CD4-positive, alpha-beta memory T cell (primary cell): ENCODE data around the gene MOGAT3. TPM values are rescaled to one million over a fixed set of nuclear protein-coding genes. Genes with fewer than 3 reads are reported as not detected.

Experiments
- CTCF ChIA-PET: fragments of 350-600 bp; sonication (Branson Sonifier 250); formaldehyde crosslinking; loops from one replicate; lab custom pipeline; 2021; ENCODE audit warnings: inconsistent platforms; ENCODE audit not compliant: partially characterized antibody; lab: Charles Lee
- POLR2A ChIA-PET: fragments of 350-600 bp; sonication (Branson Sonifier 250); formaldehyde crosslinking; loops from one replicate; lab custom pipeline; 2021; ENCODE audit not compliant: partially characterized antibody; lab: Charles Lee
- DNase-seq, 5 donors: peaks; one replicate each; pipeline versions ENCODE4 v3.0.0 to v3.0.0-alpha.2; 2020 to 2022; ENCODE audit warnings: mixed read lengths in 1 of 5
- H3K27ac ChIP-seq: one replicate; pipeline ENCODE4 v1.7.0; 2013; ENCODE audit warnings: low read depth, low read length
- H3K27me3 ChIP-seq: 2 replicates; pipeline ENCODE4 v1.7.0; 2013; ENCODE audit warnings: mild to moderate bottlenecking, low read length, moderate library complexity; ENCODE audit not compliant: insufficient read depth
- H3K36me3 ChIP-seq: 2 replicates; pipeline ENCODE4 v1.7.0; 2013; ENCODE audit warnings: mild to moderate bottlenecking, low read length, moderate library complexity; ENCODE audit not compliant: insufficient read depth
- H3K4me1 ChIP-seq: 2 replicates; pipeline ENCODE4 v1.7.0; 2013; ENCODE audit warnings: mild to moderate bottlenecking, low read length, moderate library complexity; ENCODE audit not compliant: insufficient read depth
- H3K4me3 ChIP-seq, 2 donors: one replicate each; pipeline ENCODE4 v1.7.0; 2013; ENCODE audit warnings: low read length in 2 of 2, mild to moderate bottlenecking in 1 of 2
- H3K9me3 ChIP-seq, 2 donors: one replicate each; pipeline ENCODE4 v1.7.0; 2013; ENCODE audit warnings: low read length in 2 of 2, control low read depth in 1 of 2; ENCODE audit not compliant: control insufficient read depth in 1 of 2
- H3K27ac Mint-ChIP-seq, 7 donors: one replicate each; pipeline ENCODE4 v1.8.0; 2020 to 2021; ENCODE audit warnings: mixed read lengths in 7 of 7, mild to moderate bottlenecking in 6 of 7, inconsistent platforms in 3 of 7, moderate library complexity in 3 of 7
- H3K27me3 Mint-ChIP-seq, 2 donors: one replicate each; pipeline ENCODE4 v1.8.0; 2020 to 2021; ENCODE audit warnings: mixed read lengths in 2 of 2
- H3K36me3 Mint-ChIP-seq, 2 donors: one replicate each; pipeline ENCODE4 v1.8.0; 2020 to 2021; ENCODE audit warnings: mixed read lengths in 2 of 2, inconsistent platforms in 1 of 2, mild to moderate bottlenecking in 1 of 2
- H3K4me1 Mint-ChIP-seq, 4 donors: one replicate each; pipeline ENCODE4 v1.8.0; 2020 to 2021; ENCODE audit warnings: mixed read lengths in 4 of 4, mild to moderate bottlenecking in 1 of 4
- H3K4me3 Mint-ChIP-seq, 8 donors: one replicate each; pipeline ENCODE4 v1.8.0; 2020 to 2021; ENCODE audit warnings: mixed read lengths in 8 of 8, mild to moderate bottlenecking in 7 of 8, moderate library complexity in 6 of 8, inconsistent platforms in 3 of 8
- H3K9me3 Mint-ChIP-seq, 8 donors: one replicate each; pipeline ENCODE4 v1.8.0; 2020 to 2021; ENCODE audit warnings: mixed read lengths in 8 of 8, mild to moderate bottlenecking in 5 of 8, inconsistent platforms in 3 of 8, moderate library complexity in 1 of 8
- intact Hi-C: fragments of 100-400 bp; cut with micrococcal nuclease; formaldehyde crosslinking; loops from one replicate; pipeline ENCODE4 v1.15.1; 2023
- polyA plus RNA-seq, 2 donors: library from polyadenylated mRNA; unstranded; fragments of 300-500 nt; fragmentation: Illumina TruSeq; gene quantifications; one replicate each; pipeline ENCODE4 v1.2.3, GENCODE V29; 2021
- total RNA-seq, 2 experiments: library from RNA; stranded (reverse); gene quantifications; one replicate each; pipeline ENCODE4 v1.2.3, GENCODE V29; 2021

MOGAT3 gene
- total and polyA plus RNA-seq, 4 experiments from 2014 or later, result not detected

DNA sequence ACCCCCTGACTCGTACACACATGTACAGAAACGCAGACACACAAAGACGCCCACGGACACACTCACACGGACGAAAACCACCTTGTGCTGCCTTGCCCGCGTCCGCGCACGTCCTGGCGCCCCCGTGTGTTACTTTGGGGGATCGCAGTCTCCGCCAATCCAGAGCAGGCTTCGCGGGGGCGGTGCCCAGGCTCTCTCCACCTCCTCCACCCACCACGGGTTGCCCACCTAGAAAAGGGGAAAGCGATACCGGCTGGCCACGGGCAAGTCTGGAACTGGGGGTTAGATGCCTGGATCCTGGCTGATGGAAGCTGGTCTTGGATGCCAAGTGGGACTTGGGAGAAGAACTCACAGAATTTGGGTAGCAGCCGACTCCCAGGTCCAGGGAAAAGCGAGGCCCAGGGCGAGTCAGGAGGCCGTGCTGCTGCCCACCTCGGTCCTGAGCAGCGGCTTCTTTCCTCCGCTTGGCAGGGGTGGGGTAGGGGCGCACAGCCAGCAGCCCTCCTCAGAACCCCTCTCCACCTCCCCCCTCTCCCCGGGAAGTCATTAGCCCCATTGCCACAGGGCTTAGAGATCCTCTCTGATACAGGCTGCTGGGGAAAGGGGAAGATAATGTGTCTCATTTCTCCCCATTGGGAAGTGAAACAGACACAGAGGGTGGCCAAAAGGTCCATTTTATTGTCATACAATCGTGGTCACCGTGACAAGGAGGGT lies 30.8 kb downstream of the MOGAT3 start:
- Histone ChIP-seq H3K4me3 (no peak overlapping the region), H3K27me3 (peaks cover 88% of the 10 kb centered on the region), H3K27ac (no peak overlapping the region), H3K4me1 (peaks cover 75% of the 10 kb centered on the region), H3K9me3 (no peaks in the 10 kb centered on the region), H3K36me3 (no peaks in the 10 kb centered on the region)
- CTCF ChIA-PET, result interaction anchor here (0.8 to 3.0 kb wide), 9 partner anchors 12 to 113 kb away, joined by 3 to 44 read pairs (median 6); partner anchors contain the start of gene AP1S1
- peak overlapping the region in 5 of 7 donors; percentile 7 to 77 (median 36) for H3K27ac Mint-ChIP-seq
- H3K9me3 Mint-ChIP-seq, result peaks cover 0 to 6% (median 0%) of the 10 kb centered on the region in 8 donors
- H3K36me3 Mint-ChIP-seq, result peaks cover 0 to 2% of the 10 kb centered on the region in 2 donors
- intact Hi-C loops, result loop anchor here (1.0 to 10.0 kb wide), 3 partner anchors 26 to 283 kb away; partner anchors contain the start of genes PLOD3, UFSP1 and ZNHIT1
- peaks cover 40 to 81% (median 61%) of the 10 kb centered on the region in 4 donors for H3K4me1 Mint-ChIP-seq
- H3K4me3 Mint-ChIP-seq, result peak overlapping the region in 7 of 8 donors; percentile 1 to 79 (median 64)
- H3K27me3 Mint-ChIP-seq, result peaks cover 61 to 72% of the 10 kb centered on the region in 2 donors
- peak; percentile 70 to 80 (median 75) for DNase-seq
- POLR2A ChIA-PET, result interaction anchor here (1.3 kb wide), 1 partner anchor 26 kb away, joined by 7 read pairs; no protein-coding TSS in a partner anchor

- Mint-ChIP-seq H3K9me3 (peaks cover 0 to 6% (median 0%) of the 10 kb centered on the region in 8 donors), H3K4me3 (peak overlapping the region in 5 of 8 donors; percentile 23 to 79 (median 64)), H3K27me3 (peaks cover 59 to 68% of the 10 kb centered on the region in 2 donors), H3K27ac (peak overlapping the region in 5 of 7 donors; percentile 7 to 77 (median 50)), H3K4me1 (peaks cover 40 to 79% (median 62%) of the 10 kb centered on the region in 4 donors), H3K36me3 (peaks cover 0 to 2% of the 10 kb centered on the region in 2 donors)
- peaks cover 89% of the 10 kb centered on the region for H3K27me3 ChIP-seq
- no peak overlapping the region for H3K27ac ChIP-seq
- intact Hi-C loops, result loop anchor here (1.0 to 10.0 kb wide), 3 partner anchors 25 to 282 kb away; partner anchors contain the start of genes PLOD3, UFSP1 and ZNHIT1
- H3K9me3 ChIP-seq, result no peaks in the 10 kb centered on the region
- ChIA-PET POLR2A (no interaction called here), CTCF (interaction anchor here (1.3 to 3.0 kb wide), 5 partner anchors 13 to 25 kb away, joined by 4 to 44 read pairs (median 6); no protein-coding TSS in a partner anchor)
- H3K4me3 ChIP-seq, result no peak overlapping the region
- DNase-seq, result no peak
- peaks cover 81% of the 10 kb centered on the region for H3K4me1 ChIP-seq
- no peaks in the 10 kb centered on the region for H3K36me3 ChIP-seq
Observed at GRCh38 chr7:101169110-101169837, 31.6 kb downstream of the MOGAT3 start.

- Histone ChIP-seq H3K9me3 (no peaks in the 10 kb centered on the region), H3K4me1 (peaks cover 79% of the 10 kb centered on the region), H3K36me3 (no peaks in the 10 kb centered on the region), H3K27ac (no peak overlapping the region), H3K4me3 (no peak overlapping the region), H3K27me3 (peaks cover 84% of the 10 kb centered on the region)
- ChIA-PET POLR2A (interaction anchor here (0.5 kb wide), 1 partner anchor 74 kb away, joined by 4 read pairs; no protein-coding TSS in a partner anchor), CTCF (interaction anchor here (1.2 to 1.8 kb wide), 4 partner anchors 12 to 75 kb away, joined by 3 to 29 read pairs (median 5); no protein-coding TSS in a partner anchor)
- DNase-seq, result no peak
- peaks cover 54 to 63% of the 10 kb centered on the region in 2 donors for H3K27me3 Mint-ChIP-seq
- H3K9me3 Mint-ChIP-seq, result peaks cover 0 to 4% (median 0%) of the 10 kb centered on the region in 8 donors
- peaks cover 0 to 2% of the 10 kb centered on the region in 2 donors for H3K36me3 Mint-ChIP-seq
- peak overlapping the region in 4 of 8 donors; percentile 2 to 55 (median 18) for H3K4me3 Mint-ChIP-seq
- H3K4me1 Mint-ChIP-seq, result peaks cover 36 to 72% (median 56%) of the 10 kb centered on the region in 4 donors
- peak overlapping the region in 2 of 7 donors; percentile 26 to 77 for H3K27ac Mint-ChIP-seq
- intact Hi-C loops, result loop anchor here (1.0 to 10.0 kb wide), 3 partner anchors 24 to 281 kb away; partner anchors contain the start of genes PLOD3, UFSP1 and ZNHIT1
Observed at GRCh38 chr7:101168412-101169049, 32.3 kb downstream of the MOGAT3 start.

- Mint-ChIP-seq H3K4me1 (peaks cover 35 to 68% (median 52%) of the 10 kb centered on the region in 4 donors), H3K4me3 (peak overlapping the region in 2 of 8 donors; percentile 2 to 32), H3K27me3 (peaks cover 54 to 59% of the 10 kb centered on the region in 2 donors), H3K27ac (peak overlapping the region in 1 of 7 donors; percentile 77), H3K36me3 (peaks cover 0 to 2% of the 10 kb centered on the region in 2 donors), H3K9me3 (peaks cover 0 to 4% (median 0%) of the 10 kb centered on the region in 8 donors)
- POLR2A ChIA-PET, result interaction anchor here (0.5 to 1.6 kb wide), 2 partner anchors 13 to 74 kb away, joined by 3 to 4 read pairs; no protein-coding TSS in a partner anchor
- Histone ChIP-seq H3K4me1 (peaks cover 73% of the 10 kb centered on the region), H3K36me3 (no peaks in the 10 kb centered on the region), H3K27ac (no peak overlapping the region), H3K27me3 (peaks cover 77% of the 10 kb centered on the region), H3K9me3 (no peaks in the 10 kb centered on the region), H3K4me3 (no peak overlapping the region)
- CTCF ChIA-PET, result interaction anchor here (1.2 to 1.8 kb wide), 4 partner anchors 11 to 76 kb away, joined by 3 to 29 read pairs (median 5); no protein-coding TSS in a partner anchor
- DNase-seq, result no peak
- intact Hi-C loops, result loop anchor here (5.0 to 10.0 kb wide), 2 partner anchors 47 to 281 kb away; partner anchors contain the start of genes PLOD3, UFSP1 and ZNHIT1
Observed at GRCh38 chr7:101167645-101168411, 33.0 kb downstream of the MOGAT3 start.

GRCh38 chr7:101166909-101167644 lies 33.8 kb downstream of the MOGAT3 start:
- H3K4me3 ChIP-seq, result no peak overlapping the region
- no peak overlapping the region for H3K27ac ChIP-seq
- H3K9me3 ChIP-seq, result no peaks in the 10 kb centered on the region
- Mint-ChIP-seq H3K4me3 (no peak overlapping the region), H3K4me1 (peaks cover 35 to 65% (median 52%) of the 10 kb centered on the region in 4 donors), H3K9me3 (peaks cover 0 to 4% (median 0%) of the 10 kb centered on the region in 8 donors), H3K27ac (peak overlapping the region in 2 of 7 donors; percentile 22 to 88), H3K27me3 (peaks cover 54 to 59% of the 10 kb centered on the region in 2 donors), H3K36me3 (peaks cover 0 to 2% of the 10 kb centered on the region in 2 donors)
- DNase-seq, result no peak
- ChIA-PET CTCF (interaction anchor here (3.2 kb wide), 1 partner anchor 23 kb away, joined by 25 read pairs; no protein-coding TSS in a partner anchor), POLR2A (interaction anchor here (1.6 kb wide), 1 partner anchor 12 kb away, joined by 3 read pairs; no protein-coding TSS in a partner anchor)
- H3K36me3 ChIP-seq, result no peaks in the 10 kb centered on the region
- peaks cover 71% of the 10 kb centered on the region for H3K4me1 ChIP-seq
- peaks cover 74% of the 10 kb centered on the region for H3K27me3 ChIP-seq
- intact Hi-C loops, result loop anchor here (5.0 to 10.0 kb wide), 2 partner anchors 48 to 280 kb away; partner anchors contain the start of genes PLOD3, UFSP1 and ZNHIT1
